ENCODE data around the gene CBX4.

CBX4 gene

DNA sequence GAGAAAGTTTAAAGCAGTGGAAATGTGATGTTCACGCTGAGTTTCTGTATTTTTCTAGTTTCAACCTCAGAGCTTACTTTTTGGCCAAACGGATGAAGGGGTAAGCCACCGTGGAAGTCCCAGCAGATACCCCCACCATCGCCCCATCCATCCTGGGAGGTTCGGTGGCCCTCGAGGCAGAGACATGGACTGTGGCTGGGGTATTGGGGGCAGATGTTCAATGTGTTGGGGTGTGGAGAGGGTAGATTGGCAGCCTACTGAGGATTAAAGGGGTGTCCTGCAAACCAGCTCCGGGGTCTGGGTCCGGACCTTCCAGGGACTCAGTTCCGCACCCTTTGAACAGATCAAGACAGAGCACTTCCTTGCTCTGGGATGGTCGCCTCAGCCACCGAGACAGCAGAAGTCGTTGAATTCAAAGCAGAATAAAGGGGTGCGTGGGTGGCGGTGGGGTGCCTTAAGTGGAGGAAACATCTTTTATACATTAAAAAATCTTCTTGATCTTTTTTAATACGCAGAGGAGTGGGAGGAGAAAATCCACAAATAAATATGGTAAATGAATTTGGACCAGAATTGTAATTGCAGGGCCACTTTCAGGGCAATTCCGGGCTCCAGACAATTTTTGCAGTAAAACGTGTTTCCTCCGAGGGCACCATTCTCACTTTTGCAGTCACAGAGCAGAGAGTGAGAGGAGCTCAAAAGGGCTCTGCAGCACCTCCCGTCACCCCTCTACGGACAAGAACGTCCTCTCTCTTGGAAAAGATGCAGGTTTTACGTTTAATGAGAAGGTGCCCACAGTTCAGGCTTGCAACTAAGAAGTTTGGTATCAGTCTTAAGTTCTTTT is 34.2 kb downstream of the CBX4 start:
- ATAC-seq: no peak
- TF ChIP-seq ZC3H10 (CRISPR knock-in tag; IDR thresholded peaks at IDR 0.05) (no peak), OSR1 (CRISPR knock-in tag; IDR thresholded peaks at IDR 0.05) (no peak), SNAI2 (CRISPR knock-in tag; IDR thresholded peaks at IDR 0.05) (no peak), CREB5 (CRISPR knock-in tag; IDR thresholded peaks at IDR 0.05; ENCODE audit: low read depth) (no peak), ZNF8 (CRISPR knock-in tag; IDR thresholded peaks at IDR 0.05) (no peak), PATZ1 (CRISPR knock-in tag; IDR thresholded peaks at IDR 0.05; ENCODE audit: borderline replicate concordance) (no peak), RARB (CRISPR knock-in tag; IDR thresholded peaks at IDR 0.05) (no peak), CSDC2 (CRISPR knock-in tag; IDR thresholded peaks at IDR 0.05) (no peak), ISL1 (CRISPR knock-in tag; IDR thresholded peaks at IDR 0.05) (no peak), TCF4 (CRISPR knock-in tag; IDR thresholded peaks at IDR 0.05; ENCODE audit: borderline replicate concordance) (no peak), BACH2 (CRISPR knock-in tag; IDR thresholded peaks at IDR 0.05; ENCODE audit: borderline replicate concordance) (no peak), ESRRG (CRISPR knock-in tag; IDR thresholded peaks at IDR 0.05) (no peak), ZFP30 (CRISPR knock-in tag; IDR thresholded peaks at IDR 0.05) (no peak), ZNF70 (CRISPR knock-in tag; IDR thresholded peaks at IDR 0.05) (no peak), TSHZ2 (CRISPR knock-in tag; IDR thresholded peaks at IDR 0.05) (no peak), ZFP3 (CRISPR knock-in tag; IDR thresholded peaks at IDR 0.05) (no peak), PPARA (CRISPR knock-in tag; IDR thresholded peaks at IDR 0.05; ENCODE audit: borderline replicate concordance) (no peak), ZNF565 (CRISPR knock-in tag; conservative IDR thresholded peaks at IDR 0.05; ENCODE audit: low read depth) (no peak), POU6F1 (CRISPR knock-in tag; IDR thresholded peaks at IDR 0.05; ENCODE audit: borderline replicate concordance, low read depth) (no peak), TOX (CRISPR knock-in tag; IDR thresholded peaks at IDR 0.05; ENCODE audit: borderline replicate concordance) (no peak)

- no peak for ATAC-seq
Observed at GRCh38 chr17:79803997-79804855, 35.0 kb downstream of the CBX4 start.

More at GRCh38 chr17:79803997-79804855, 35.0 kb downstream of the CBX4 start:
- no peak for TF ChIP-seq TCF4 (CRISPR knock-in tag; IDR thresholded peaks at IDR 0.05; ENCODE audit: borderline replicate concordance)
- TF ChIP-seq POU6F1 (CRISPR knock-in tag; IDR thresholded peaks at IDR 0.05; ENCODE audit: borderline replicate concordance, low read depth): no peak
- no peak for TF ChIP-seq RARB (CRISPR knock-in tag; IDR thresholded peaks at IDR 0.05)
- no peak for TF ChIP-seq SNAI2 (CRISPR knock-in tag; IDR thresholded peaks at IDR 0.05)
- no peak for TF ChIP-seq ZNF8 (CRISPR knock-in tag; IDR thresholded peaks at IDR 0.05)
- TF ChIP-seq PPARA (CRISPR knock-in tag; IDR thresholded peaks at IDR 0.05; ENCODE audit: borderline replicate concordance): no peak
- TF ChIP-seq ISL1 (CRISPR knock-in tag; IDR thresholded peaks at IDR 0.05): no peak
- TF ChIP-seq, protein P1, sequence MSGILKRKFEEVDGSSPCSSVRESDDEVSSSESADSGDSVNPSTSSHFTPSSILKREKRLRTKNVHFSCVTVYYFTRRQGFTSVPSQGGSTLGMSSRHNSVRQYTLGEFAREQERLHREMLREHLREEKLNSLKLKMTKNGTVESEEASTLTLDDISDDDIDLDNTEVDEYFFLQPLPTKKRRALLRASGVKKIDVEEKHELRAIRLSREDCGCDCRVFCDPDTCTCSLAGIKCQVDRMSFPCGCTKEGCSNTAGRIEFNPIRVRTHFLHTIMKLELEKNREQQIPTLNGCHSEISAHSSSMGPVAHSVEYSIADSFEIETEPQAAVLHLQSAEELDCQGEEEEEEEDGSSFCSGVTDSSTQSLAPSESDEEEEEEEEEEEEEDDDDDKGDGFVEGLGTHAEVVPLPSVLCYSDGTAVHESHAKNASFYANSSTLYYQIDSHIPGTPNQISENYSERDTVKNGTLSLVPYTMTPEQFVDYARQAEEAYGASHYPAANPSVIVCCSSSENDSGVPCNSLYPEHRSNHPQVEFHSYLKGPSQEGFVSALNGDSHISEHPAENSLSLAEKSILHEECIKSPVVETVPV (CRISPR knock-in tag; IDR thresholded peaks at IDR 0.05): no peak
- TF ChIP-seq ZC3H10 (CRISPR knock-in tag; IDR thresholded peaks at IDR 0.05): no peak
- TF ChIP-seq ZNF70 (CRISPR knock-in tag; IDR thresholded peaks at IDR 0.05): no peak
- TF ChIP-seq GLIS3 (CRISPR knock-in tag; IDR thresholded peaks at IDR 0.05): no peak
- no peak for TF ChIP-seq TSHZ2 (CRISPR knock-in tag; IDR thresholded peaks at IDR 0.05)

Measured in SK-N-SH treated with all-trans-retinoic acid at 6 μM for 48 hours (cell line).